ENCODE data around the gene LRRC32.
A peak's percentile ranks its signal among the peaks of the same experiment; 100 is the strongest.

Gene LRRC32

DNA sequence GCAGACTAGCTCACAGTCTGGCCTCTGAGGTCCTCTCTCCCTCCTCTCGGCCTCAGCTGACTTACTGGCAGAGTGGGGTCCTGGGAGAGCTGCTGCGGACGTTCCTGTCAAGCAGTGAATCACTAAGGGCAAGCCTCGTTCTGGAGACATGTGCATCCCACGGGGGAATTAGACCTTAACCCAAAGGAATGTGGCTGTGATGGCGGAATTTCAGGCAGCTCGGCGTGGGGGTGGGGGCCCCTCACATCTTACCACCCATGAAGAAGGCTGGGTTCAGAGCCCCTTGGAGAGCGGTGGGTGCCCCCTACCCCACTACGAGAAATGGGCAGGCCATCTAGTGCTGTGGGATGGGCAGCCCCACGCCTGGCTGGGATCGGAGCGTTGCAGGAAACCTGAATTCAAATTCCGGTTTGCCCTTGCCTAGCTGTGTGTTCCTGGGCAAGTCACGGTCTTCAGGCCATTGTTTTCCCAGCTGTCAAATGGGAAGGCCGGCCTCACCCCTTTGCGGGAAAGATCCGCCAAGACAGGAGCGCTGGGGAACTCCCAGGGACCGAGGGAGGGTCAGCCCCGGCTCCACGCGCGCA is 554 bp downstream of the LRRC32 start:
- H3K27ac ChIP-seq (ENCODE audit: low read depth, low read length) = no peak overlapping the region
- H3K9ac ChIP-seq (ENCODE audit: low read depth, low read length) = no peak overlapping the region
- 0 out of 2 replicates have a peak, but pooled peaks cover 2% of the 10 kb centered on the region for H3K4me1 ChIP-seq (ENCODE audit: control insufficient read depth, insufficient read depth, low read length)
- peak overlapping the region; percentile 58 for H3K4me3 ChIP-seq (ENCODE audit: low read depth, low read length)
- H3K27me3 ChIP-seq (ENCODE audit: control insufficient read depth, insufficient read depth, low read length) = peaks cover 28% of the 10 kb centered on the region
- no peaks in the 10 kb centered on the region for H3K36me3 ChIP-seq (ENCODE audit: control insufficient read depth, insufficient read depth, low read length)
- no peaks in the 10 kb centered on the region for H3K9me3 ChIP-seq (ENCODE audit: control insufficient read depth, insufficient read depth, low read length)

GRCh38 chr11:76668362-76669155 is 2.0 kb downstream of the LRRC32 start:
- H3K4me1 ChIP-seq (ENCODE audit: control insufficient read depth, insufficient read depth, low read length) = 0 out of 2 replicates have a peak, but pooled peaks cover 2% of the 10 kb centered on the region
- no peak overlapping the region for H3K4me3 ChIP-seq (ENCODE audit: low read depth, low read length)
- no peak overlapping the region for H3K27ac ChIP-seq (ENCODE audit: low read depth, low read length)
- H3K27me3 ChIP-seq (ENCODE audit: control insufficient read depth, insufficient read depth, low read length) = peaks cover 28% of the 10 kb centered on the region
- H3K9me3 ChIP-seq (ENCODE audit: control insufficient read depth, insufficient read depth, low read length) = no peaks in the 10 kb centered on the region
- no peak overlapping the region for H3K9ac ChIP-seq (ENCODE audit: low read depth, low read length)
- H3K36me3 ChIP-seq (ENCODE audit: control insufficient read depth, insufficient read depth, low read length) = no peaks in the 10 kb centered on the region

DNA sequence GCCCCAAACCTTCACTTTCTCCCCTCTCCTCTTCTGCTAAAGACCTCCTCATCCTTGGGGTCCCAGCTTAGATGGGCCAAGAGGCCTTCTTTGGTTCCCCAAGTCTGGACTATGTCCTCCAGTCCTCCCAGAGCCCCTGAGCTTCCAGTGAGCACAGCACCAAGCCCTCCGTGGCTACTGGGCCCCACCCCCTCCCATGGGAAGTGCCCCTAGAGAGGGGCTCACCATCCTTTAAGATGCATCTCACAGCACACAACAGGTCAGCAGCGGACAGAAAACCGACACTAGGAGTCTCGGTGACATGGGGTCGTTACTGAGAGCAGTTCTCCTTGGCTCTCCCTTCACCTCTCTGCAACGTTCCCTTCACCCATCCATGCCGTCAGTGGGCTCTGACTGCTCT is 2.7 kb downstream of the LRRC32 start:
- peaks cover 28% of the 10 kb centered on the region for H3K27me3 ChIP-seq (ENCODE audit: control insufficient read depth, insufficient read depth, low read length)
- H3K4me3 ChIP-seq (ENCODE audit: low read depth, low read length) = no peak overlapping the region
- H3K9ac ChIP-seq (ENCODE audit: low read depth, low read length) = no peak overlapping the region
- H3K4me1 ChIP-seq (ENCODE audit: control insufficient read depth, insufficient read depth, low read length) = 0 out of 2 replicates have a peak, but pooled peaks cover 2% of the 10 kb centered on the region
- H3K27ac ChIP-seq (ENCODE audit: low read depth, low read length) = no peak overlapping the region
- no peaks in the 10 kb centered on the region for H3K9me3 ChIP-seq (ENCODE audit: control insufficient read depth, insufficient read depth, low read length)
- no peaks in the 10 kb centered on the region for H3K36me3 ChIP-seq (ENCODE audit: control insufficient read depth, insufficient read depth, low read length)

GRCh38 chr11:76667271-76667818 is 3.2 kb downstream of the LRRC32 start:
- H3K9me3 ChIP-seq (ENCODE audit: control insufficient read depth, insufficient read depth, low read length) = no peaks in the 10 kb centered on the region
- H3K27ac ChIP-seq (ENCODE audit: low read depth, low read length) = no peak overlapping the region
- H3K4me1 ChIP-seq (ENCODE audit: control insufficient read depth, insufficient read depth, low read length) = 0 out of 2 replicates have a peak, but pooled peaks cover 2% of the 10 kb centered on the region
- H3K36me3 ChIP-seq (ENCODE audit: control insufficient read depth, insufficient read depth, low read length) = no peaks in the 10 kb centered on the region
- peaks cover 28% of the 10 kb centered on the region for H3K27me3 ChIP-seq (ENCODE audit: control insufficient read depth, insufficient read depth, low read length)
- no peak overlapping the region for H3K9ac ChIP-seq (ENCODE audit: low read depth, low read length)
- H3K4me3 ChIP-seq (ENCODE audit: low read depth, low read length) = no peak overlapping the region

- Histone ChIP-seq H3K27me3 (ENCODE audit: control insufficient read depth, insufficient read depth, low read length) (peaks cover 26% of the 10 kb centered on the region), H3K9ac (ENCODE audit: low read depth, low read length) (no peak overlapping the region), H3K27ac (ENCODE audit: low read depth, low read length) (no peak overlapping the region), H3K9me3 (ENCODE audit: control insufficient read depth, insufficient read depth, low read length) (no peaks in the 10 kb centered on the region), H3K36me3 (ENCODE audit: control insufficient read depth, insufficient read depth, low read length) (no peaks in the 10 kb centered on the region), H3K4me1 (ENCODE audit: control insufficient read depth, insufficient read depth, low read length) (0 out of 2 replicates have a peak, but pooled peaks cover 2% of the 10 kb centered on the region), H3K4me3 (ENCODE audit: low read depth, low read length) (no peak overlapping the region)
These were observed 3.7 kb downstream of the LRRC32 start for GRCh38 chr11:76666830-76667229.

GRCh38 chr11:76666408-76666807 is 4.1 kb downstream of the LRRC32 start:
- H3K9me3 ChIP-seq (ENCODE audit: control insufficient read depth, insufficient read depth, low read length) = no peaks in the 10 kb centered on the region
- H3K36me3 ChIP-seq (ENCODE audit: control insufficient read depth, insufficient read depth, low read length) = no peaks in the 10 kb centered on the region
- no peak overlapping the region for H3K4me3 ChIP-seq (ENCODE audit: low read depth, low read length)
- peaks cover 22% of the 10 kb centered on the region for H3K27me3 ChIP-seq (ENCODE audit: control insufficient read depth, insufficient read depth, low read length)
- 0 out of 2 replicates have a peak, but pooled peaks cover 2% of the 10 kb centered on the region for H3K4me1 ChIP-seq (ENCODE audit: control insufficient read depth, insufficient read depth, low read length)
- no peak overlapping the region for H3K9ac ChIP-seq (ENCODE audit: low read depth, low read length)
- H3K27ac ChIP-seq (ENCODE audit: low read depth, low read length) = no peak overlapping the region

GRCh38 chr11:76665921-76666351 is 4.6 kb downstream of the LRRC32 start:
- Histone ChIP-seq H3K27ac (ENCODE audit: low read depth, low read length) (no peak overlapping the region), H3K9me3 (ENCODE audit: control insufficient read depth, insufficient read depth, low read length) (no peaks in the 10 kb centered on the region), H3K36me3 (ENCODE audit: control insufficient read depth, insufficient read depth, low read length) (no peaks in the 10 kb centered on the region), H3K4me1 (ENCODE audit: control insufficient read depth, insufficient read depth, low read length) (0 out of 2 replicates have a peak, but pooled peaks cover 2% of the 10 kb centered on the region), H3K27me3 (ENCODE audit: control insufficient read depth, insufficient read depth, low read length) (peaks cover 17% of the 10 kb centered on the region), H3K9ac (ENCODE audit: low read depth, low read length) (no peak overlapping the region), H3K4me3 (ENCODE audit: low read depth, low read length) (no peak overlapping the region)

DNA sequence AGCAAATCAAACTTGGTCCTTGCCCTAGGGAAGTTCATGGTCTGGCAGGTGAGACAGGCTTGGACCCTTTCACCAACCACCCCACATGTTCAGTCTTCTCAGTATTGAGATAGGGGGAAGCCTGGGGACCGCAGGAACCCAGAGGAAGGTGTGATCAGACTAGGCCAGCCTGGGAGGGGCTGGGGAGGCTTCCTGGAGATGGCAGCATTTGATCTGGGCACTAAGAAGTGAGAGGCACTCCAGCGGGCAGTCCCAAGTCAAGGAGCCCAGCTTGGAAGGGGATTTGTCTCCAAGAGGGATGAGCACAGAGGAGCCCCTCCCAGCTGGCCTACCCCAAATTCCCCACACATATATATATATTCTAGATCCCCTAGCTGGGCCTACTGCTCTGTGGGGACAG is 5.4 kb downstream of the LRRC32 start:
- Histone ChIP-seq H3K27ac (ENCODE audit: low read depth, low read length) (no peak overlapping the region), H3K9ac (ENCODE audit: low read depth, low read length) (no peak overlapping the region), H3K4me1 (ENCODE audit: control insufficient read depth, insufficient read depth, low read length) (0 out of 2 replicates have a peak, but pooled peaks cover 2% of the 10 kb centered on the region)

DNA sequence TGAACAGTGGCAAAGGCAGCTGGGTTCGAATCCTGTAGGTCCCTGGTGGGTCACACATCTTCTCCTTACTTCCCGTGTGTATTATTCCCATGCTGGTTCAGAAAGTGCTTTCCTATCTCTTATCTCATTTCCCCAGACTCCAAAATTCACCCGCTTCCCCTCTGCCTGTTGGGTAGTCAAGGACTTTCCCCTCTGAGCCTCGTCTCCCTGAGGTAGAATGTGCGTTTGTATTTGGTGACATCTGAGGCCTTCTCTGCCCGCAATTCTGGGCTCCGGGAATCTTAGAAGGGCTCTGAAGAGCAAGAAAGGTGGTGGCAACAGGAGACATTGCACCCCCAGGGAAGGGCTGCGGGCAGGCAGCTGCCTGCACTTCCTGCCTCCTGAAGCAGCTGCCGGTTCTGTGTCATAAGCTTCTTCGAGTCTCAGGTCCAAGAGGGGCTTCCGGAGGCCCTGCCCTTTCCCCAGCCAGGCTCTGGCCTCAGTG is 5.9 kb downstream of the LRRC32 start:
- H3K9ac ChIP-seq (ENCODE audit: low read depth, low read length) = no peak overlapping the region
- peaks cover 6% of the 10 kb centered on the region for H3K27me3 ChIP-seq (ENCODE audit: control insufficient read depth, insufficient read depth, low read length)
- H3K27ac ChIP-seq (ENCODE audit: low read depth, low read length) = no peak overlapping the region
- no peaks in the 10 kb centered on the region for H3K36me3 ChIP-seq (ENCODE audit: control insufficient read depth, insufficient read depth, low read length)
- H3K4me3 ChIP-seq (ENCODE audit: low read depth, low read length) = no peak overlapping the region
- H3K9me3 ChIP-seq (ENCODE audit: control insufficient read depth, insufficient read depth, low read length) = no peaks in the 10 kb centered on the region
- H3K4me1 ChIP-seq (ENCODE audit: control insufficient read depth, insufficient read depth, low read length) = 0 out of 2 replicates have a peak, but pooled peaks cover 2% of the 10 kb centered on the region

More for the DNA sequence above, 5.4 kb downstream of the LRRC32 start:
- peaks cover 12% of the 10 kb centered on the region for H3K27me3 ChIP-seq (ENCODE audit: control insufficient read depth, insufficient read depth, low read length)
- no peaks in the 10 kb centered on the region for H3K36me3 ChIP-seq (ENCODE audit: control insufficient read depth, insufficient read depth, low read length)
- no peaks in the 10 kb centered on the region for H3K9me3 ChIP-seq (ENCODE audit: control insufficient read depth, insufficient read depth, low read length)
- no peak overlapping the region for H3K4me3 ChIP-seq (ENCODE audit: low read depth, low read length)

DNA sequence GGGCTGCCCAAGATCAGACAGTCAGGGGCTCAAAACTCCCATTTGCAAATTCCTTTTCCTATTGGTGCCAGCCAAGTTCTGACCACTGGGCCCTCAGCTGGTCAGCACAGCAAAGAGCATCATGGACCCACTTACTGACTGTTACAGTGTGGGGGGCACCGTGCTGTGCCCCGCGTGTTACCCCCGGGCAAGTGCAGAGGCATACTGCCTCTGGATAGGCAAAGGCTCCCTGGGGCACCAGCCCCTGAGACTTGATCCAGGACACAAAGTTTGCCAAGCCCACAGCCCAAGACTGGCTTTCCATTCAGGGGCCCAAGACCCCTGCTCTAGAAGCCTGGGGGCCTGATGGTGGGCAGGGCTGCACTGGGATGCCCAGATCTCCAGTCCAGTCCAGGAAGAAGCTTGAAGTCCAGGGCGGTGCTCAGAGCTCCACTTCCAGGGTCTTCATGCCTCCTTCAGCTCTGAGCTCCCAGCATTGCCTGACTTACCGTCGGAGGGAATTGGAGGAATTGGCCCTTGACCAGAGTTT is 6.6 kb downstream of the LRRC32 start:
- no peaks in the 10 kb centered on the region for H3K36me3 ChIP-seq (ENCODE audit: control insufficient read depth, insufficient read depth, low read length)
- H3K9ac ChIP-seq (ENCODE audit: low read depth, low read length) = no peak overlapping the region

More for the DNA sequence above, 6.6 kb downstream of the LRRC32 start:
- Histone ChIP-seq H3K27me3 (ENCODE audit: control insufficient read depth, insufficient read depth, low read length) (no peaks in the 10 kb centered on the region), H3K9me3 (ENCODE audit: control insufficient read depth, insufficient read depth, low read length) (no peaks in the 10 kb centered on the region), H3K4me1 (ENCODE audit: control insufficient read depth, insufficient read depth, low read length) (0 out of 2 replicates have a peak, but pooled peaks cover 2% of the 10 kb centered on the region), H3K27ac (ENCODE audit: low read depth, low read length) (no peak overlapping the region), H3K4me3 (ENCODE audit: low read depth, low read length) (no peak overlapping the region)

Data from HUES48 (cell line).